ENCODE measurements around the gene NR3C2.
"Not testable (repeated sequence)": the region's sequence is repeated elsewhere in the genome, so short reads cannot be mapped to it uniquely, and the experiment has no call there.

NR3C2 gene

DNA sequence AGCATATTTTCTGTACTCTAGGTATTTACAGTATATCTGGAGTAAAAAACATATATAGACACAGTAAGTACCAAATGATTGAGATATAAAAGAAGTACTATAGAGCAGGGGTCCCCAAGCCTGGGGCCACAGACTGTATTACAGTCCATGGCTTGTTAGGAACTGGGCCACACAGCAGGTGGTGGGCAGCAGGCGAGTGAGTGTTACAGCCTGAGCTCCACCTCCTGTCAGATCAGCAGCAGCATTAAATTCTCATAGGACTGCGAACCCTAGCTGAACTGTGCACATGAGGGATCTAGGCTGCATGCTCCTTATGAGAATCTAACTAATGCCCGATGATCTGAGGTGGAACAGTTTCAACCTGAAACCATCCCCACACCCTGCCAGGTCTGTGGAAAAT is 300.7 kb downstream of the NR3C2 start:
- Mint-ChIP-seq H3K9me3 (no peaks in the 10 kb centered on the region), H3K4me3 (no peak overlapping the region), H3K36me3 (peaks cover 7 to 33% of the 10 kb centered on the region in 2 donors), H3K27me3 (no peaks in the 10 kb centered on the region), H3K27ac (no peak overlapping the region), H3K4me1 (no peaks in the 10 kb centered on the region)
- DNase-seq (no peak), ATAC-seq (replicated peaks) (no peak)

DNA sequence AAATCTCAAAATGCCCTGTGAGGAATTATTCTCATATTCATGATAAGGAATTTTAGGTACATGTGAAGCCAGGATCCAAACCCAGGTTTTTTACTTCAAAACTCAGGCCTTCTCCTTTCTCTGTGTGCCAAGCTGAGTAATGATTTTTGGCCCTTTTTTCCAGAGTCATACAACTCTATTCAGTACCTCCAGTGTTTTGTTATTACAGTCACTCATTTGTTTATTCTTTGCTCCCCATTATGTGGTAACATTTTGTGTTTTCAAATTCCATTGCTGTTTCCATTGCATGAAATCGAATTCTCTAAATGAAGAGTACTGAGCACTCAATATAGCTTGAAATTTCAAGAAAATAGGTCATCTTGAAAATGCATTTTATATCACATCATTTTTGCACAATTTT is 315.4 kb downstream of the NR3C2 start:
- Mint-ChIP-seq H3K4me3 (no peak overlapping the region), H3K27me3 (no peaks in the 10 kb centered on the region), H3K4me1 (no peaks in the 10 kb centered on the region), H3K27ac (no peak overlapping the region), H3K9me3 (peaks cover 23 to 24% of the 10 kb centered on the region in 2 donors), H3K36me3 (peaks cover 18 to 32% of the 10 kb centered on the region in 2 donors)
- DNase-seq (no peak), ATAC-seq (replicated peaks) (no peak)

DNA sequence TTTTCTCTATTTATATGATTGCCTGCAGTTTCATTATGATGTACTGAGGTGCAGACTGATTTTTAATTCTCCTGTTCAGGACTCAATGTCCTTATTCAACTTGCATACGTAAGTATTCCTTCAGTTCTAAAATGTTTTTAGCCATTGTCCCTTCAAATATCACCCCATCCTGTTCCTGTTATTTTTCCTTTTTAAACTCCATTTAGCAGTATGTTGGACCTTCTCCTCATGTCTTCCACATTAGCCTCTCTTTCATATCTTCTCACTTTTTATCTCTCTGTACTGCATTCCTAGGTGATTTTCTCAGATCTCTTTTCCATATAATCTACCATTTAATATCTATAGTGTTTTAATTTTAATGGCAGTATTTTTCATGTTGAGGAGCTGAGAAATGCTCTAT is 317.7 kb downstream of the NR3C2 start:
- Mint-ChIP-seq H3K4me1 (no peaks in the 10 kb centered on the region), H3K36me3 (peaks cover 19 to 32% of the 10 kb centered on the region in 2 donors), H3K4me3 (no peak overlapping the region), H3K27me3 (no peaks in the 10 kb centered on the region), H3K9me3 (peaks cover 23 to 24% of the 10 kb centered on the region in 2 donors), H3K27ac (no peak overlapping the region)
- DNase-seq = no peak
- ATAC-seq (replicated peaks) = no peak

GRCh38 chr4:148123161-148123560 is 319.1 kb downstream of the NR3C2 start:
- ATAC-seq (replicated peaks); H3K27ac Mint-ChIP-seq; H3K4me1 Mint-ChIP-seq; H3K4me3 Mint-ChIP-seq; H3K27me3 Mint-ChIP-seq; DNase-seq: not testable (repeated sequence)
- Mint-ChIP-seq H3K36me3 (peaks cover 32 to 40% of the 10 kb centered on the region in 2 donors), H3K9me3 (peaks cover 23 to 24% of the 10 kb centered on the region in 2 donors)

DNA sequence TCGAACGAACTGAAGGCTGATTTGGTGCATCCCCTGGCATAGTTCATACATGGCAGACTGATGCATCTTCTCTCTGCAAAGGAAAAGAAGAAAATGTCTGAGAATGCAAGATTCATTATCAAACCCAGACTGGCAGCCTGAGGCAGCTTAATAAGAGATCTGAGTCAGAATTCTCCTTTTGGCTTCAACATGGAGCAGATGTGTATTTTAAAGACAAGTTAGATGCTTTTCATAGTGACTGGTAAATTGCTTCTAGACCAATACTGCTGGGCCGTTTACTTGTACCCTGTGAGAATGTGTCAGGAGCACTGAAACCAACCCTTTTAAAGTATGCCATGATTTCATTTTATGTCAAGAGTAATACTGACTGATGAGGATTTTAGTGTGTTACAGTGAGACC is 322.0 kb downstream of the NR3C2 start:
- DNase-seq (no peak), ATAC-seq (replicated peaks) (no peak)
- Mint-ChIP-seq H3K27ac (no peak overlapping the region), H3K36me3 (peaks cover 35 to 43% of the 10 kb centered on the region in 2 donors), H3K27me3 (no peaks in the 10 kb centered on the region), H3K4me3 (no peak overlapping the region), H3K4me1 (no peaks in the 10 kb centered on the region), H3K9me3 (peaks cover 16 to 20% of the 10 kb centered on the region in 2 donors)

DNA sequence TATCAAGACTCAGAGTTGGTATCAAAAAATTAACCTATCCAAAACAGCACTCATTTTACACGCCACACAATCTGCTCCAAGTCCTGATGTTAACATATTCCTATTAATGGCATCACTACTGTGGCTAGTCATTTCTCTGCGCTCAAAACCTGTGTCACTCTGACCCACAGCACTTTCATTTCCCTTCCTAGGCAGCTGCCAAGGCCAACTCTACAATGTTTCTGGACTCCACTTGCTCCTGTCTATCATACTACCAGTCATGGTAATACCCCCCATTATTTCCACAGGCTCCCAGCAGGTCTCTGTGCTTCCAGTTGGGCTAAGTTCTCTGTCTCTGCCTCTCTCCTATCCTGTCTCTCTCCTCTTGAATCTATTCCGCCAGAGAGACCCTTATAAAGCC is 323.6 kb downstream of the NR3C2 start:
- peaks cover 11 to 13% of the 10 kb centered on the region in 2 donors for H3K9me3 Mint-ChIP-seq
- no peak for ATAC-seq (replicated peaks)
- H3K27ac Mint-ChIP-seq = no peak overlapping the region
- no peaks in the 10 kb centered on the region for H3K4me1 Mint-ChIP-seq
- DNase-seq = no peak
- H3K27me3 Mint-ChIP-seq = no peaks in the 10 kb centered on the region
- H3K36me3 Mint-ChIP-seq = peaks cover 35 to 44% of the 10 kb centered on the region in 2 donors
- no peak overlapping the region for H3K4me3 Mint-ChIP-seq

- H3K4me3 Mint-ChIP-seq = no peak overlapping the region
- ATAC-seq (replicated peaks) = no peak
- peaks cover 30 to 42% of the 10 kb centered on the region in 2 donors for H3K36me3 Mint-ChIP-seq
- H3K27me3 Mint-ChIP-seq = no peaks in the 10 kb centered on the region
- no peak for DNase-seq
- H3K4me1 Mint-ChIP-seq = no peaks in the 10 kb centered on the region
- H3K27ac Mint-ChIP-seq = no peak overlapping the region
- H3K9me3 Mint-ChIP-seq = peaks cover 7 to 9% of the 10 kb centered on the region in 2 donors
Measured at GRCh38 chr4:148118179-148118578, 324.0 kb downstream of the NR3C2 start.

GRCh38 chr4:148116969-148117368 is 325.2 kb downstream of the NR3C2 start:
- H3K27me3 Mint-ChIP-seq = no peaks in the 10 kb centered on the region
- H3K27ac Mint-ChIP-seq = no peak overlapping the region
- H3K9me3 Mint-ChIP-seq = peaks cover 0 to under 1% of the 10 kb centered on the region in 2 donors
- H3K4me3 Mint-ChIP-seq = no peak overlapping the region
- no peaks in the 10 kb centered on the region for H3K4me1 Mint-ChIP-seq
- peaks cover 27 to 34% of the 10 kb centered on the region in 2 donors for H3K36me3 Mint-ChIP-seq
- no peak for ATAC-seq (replicated peaks)
- DNase-seq = no peak

GRCh38 chr4:148116264-148116663 is 325.9 kb downstream of the NR3C2 start:
- Mint-ChIP-seq H3K36me3 (peaks cover 31 to 39% of the 10 kb centered on the region in 2 donors), H3K4me3 (no peak overlapping the region), H3K9me3 (no peaks in the 10 kb centered on the region), H3K27me3 (no peaks in the 10 kb centered on the region), H3K27ac (no peak overlapping the region), H3K4me1 (no peaks in the 10 kb centered on the region)
- no peak for DNase-seq
- no peak for ATAC-seq (replicated peaks)

DNA sequence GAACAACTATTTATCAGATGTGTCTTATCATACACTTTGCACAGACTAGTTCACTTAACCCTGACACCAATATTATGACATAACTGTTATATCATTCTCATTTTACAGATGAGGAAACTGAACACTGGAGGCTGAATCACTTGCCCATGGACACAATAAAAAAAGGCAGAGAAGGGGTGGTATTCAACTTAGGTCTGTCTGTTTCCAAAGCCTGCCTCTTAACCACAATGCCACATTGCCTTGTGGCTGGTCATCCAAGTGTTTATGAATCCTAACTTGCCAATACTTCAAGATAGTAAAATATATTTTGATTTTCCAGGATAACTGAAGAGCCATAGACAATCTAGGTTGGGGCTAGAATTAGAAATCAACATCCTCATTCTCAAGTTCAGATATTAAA is 327.8 kb downstream of the NR3C2 start:
- ATAC-seq (replicated peaks) (no peak), DNase-seq (no peak)
- no peak overlapping the region for H3K27ac Mint-ChIP-seq
- H3K4me3 Mint-ChIP-seq = no peak overlapping the region
- H3K9me3 Mint-ChIP-seq = no peaks in the 10 kb centered on the region
- H3K27me3 Mint-ChIP-seq = no peaks in the 10 kb centered on the region
- H3K4me1 Mint-ChIP-seq = no peaks in the 10 kb centered on the region
- peaks cover 27 to 41% of the 10 kb centered on the region in 2 donors for H3K36me3 Mint-ChIP-seq

GRCh38 chr4:148112231-148112982 is 329.8 kb downstream of the NR3C2 start:
- peaks cover 23 to 39% of the 10 kb centered on the region in 2 donors for H3K36me3 Mint-ChIP-seq
- no peak overlapping the region for H3K27ac Mint-ChIP-seq
- no peaks in the 10 kb centered on the region for H3K27me3 Mint-ChIP-seq
- DNase-seq (no peak), ATAC-seq (replicated peaks) (no peak)
- peaks cover 0 to 2% of the 10 kb centered on the region in 2 donors for H3K4me1 Mint-ChIP-seq
- H3K4me3 Mint-ChIP-seq = no peak overlapping the region
- H3K9me3 Mint-ChIP-seq = peaks cover 0 to 3% of the 10 kb centered on the region in 2 donors

DNA sequence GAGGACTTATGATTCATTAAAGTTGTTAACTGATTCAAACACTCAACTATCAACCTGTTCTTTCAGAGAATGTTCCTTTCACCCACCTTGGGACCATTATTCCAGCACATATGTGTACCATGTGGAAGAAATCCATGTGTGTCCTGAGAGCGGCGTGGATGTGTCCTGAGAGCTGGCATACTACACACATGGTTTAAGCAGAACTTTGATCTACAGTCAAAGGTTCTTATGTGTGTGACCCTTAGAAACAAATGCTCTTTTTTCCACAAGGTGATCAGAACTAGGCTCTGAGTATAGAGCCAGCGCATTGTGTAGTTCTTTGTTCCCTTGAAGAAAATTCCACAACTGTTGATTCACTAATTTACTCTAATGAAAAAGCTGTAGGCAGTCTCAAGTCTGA is 332.0 kb downstream of the NR3C2 start:
- H3K27me3 Mint-ChIP-seq = no peaks in the 10 kb centered on the region
- peaks cover 29 to 57% of the 10 kb centered on the region in 2 donors for H3K36me3 Mint-ChIP-seq
- H3K4me3 Mint-ChIP-seq = no peak overlapping the region
- peaks cover 0 to 2% of the 10 kb centered on the region in 2 donors for H3K4me1 Mint-ChIP-seq
- ATAC-seq (replicated peaks) = no peak
- H3K9me3 Mint-ChIP-seq = peaks cover 0 to 6% of the 10 kb centered on the region in 2 donors
- no peak for DNase-seq
- no peak overlapping the region for H3K27ac Mint-ChIP-seq

DNA sequence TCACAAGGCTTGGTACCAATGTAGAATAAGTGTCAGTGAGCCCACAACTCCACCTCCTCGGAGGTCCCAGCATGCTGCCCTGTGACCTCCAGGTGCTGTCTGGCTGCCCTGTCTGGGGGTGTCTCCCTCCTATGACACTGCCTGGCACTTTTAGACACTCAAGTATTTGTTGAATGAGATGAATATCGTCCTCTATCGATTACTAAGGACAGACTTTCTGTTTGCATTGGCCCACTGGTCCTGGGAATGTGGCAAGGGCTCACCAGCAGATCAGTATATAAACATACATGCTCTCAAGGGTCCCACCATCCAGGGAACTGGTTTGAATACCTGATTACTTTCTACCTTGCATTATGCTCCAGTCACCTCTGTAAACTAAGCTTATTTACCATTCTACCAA is 333.0 kb downstream of the NR3C2 start:
- Mint-ChIP-seq H3K36me3 (peaks cover 27 to 56% of the 10 kb centered on the region in 2 donors), H3K9me3 (peaks cover 0 to 6% of the 10 kb centered on the region in 2 donors), H3K27me3 (no peaks in the 10 kb centered on the region), H3K4me3 (no peak overlapping the region), H3K27ac (no peak overlapping the region), H3K4me1 (peaks cover 0 to 2% of the 10 kb centered on the region in 2 donors)
- DNase-seq = no peak
- ATAC-seq (replicated peaks) = no peak

DNA sequence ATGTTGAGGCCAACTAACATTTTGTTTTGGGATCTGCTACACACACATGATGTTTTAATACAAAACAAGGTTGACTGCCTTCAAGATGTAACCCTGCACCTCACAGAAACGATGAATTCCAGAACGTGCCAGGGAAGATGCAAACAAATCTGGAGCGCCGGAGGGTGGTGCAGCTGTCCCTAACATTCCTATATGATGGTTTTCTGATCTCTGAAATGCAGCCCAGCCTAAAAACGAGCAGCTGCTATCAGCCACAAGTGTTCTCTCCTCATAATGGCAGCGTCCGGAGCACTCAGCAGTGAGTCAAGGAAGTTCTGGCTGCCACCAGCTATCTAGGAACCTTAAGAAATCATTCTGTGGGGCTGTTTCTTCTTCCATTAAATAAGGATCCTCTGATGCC is 333.4 kb downstream of the NR3C2 start:
- no peak for ATAC-seq (replicated peaks)
- H3K27me3 Mint-ChIP-seq = no peaks in the 10 kb centered on the region
- peaks cover 0 to 6% of the 10 kb centered on the region in 2 donors for H3K9me3 Mint-ChIP-seq
- no peak overlapping the region for H3K4me3 Mint-ChIP-seq
- H3K4me1 Mint-ChIP-seq = peaks cover 0 to 2% of the 10 kb centered on the region in 2 donors
- peaks cover 25 to 51% of the 10 kb centered on the region in 2 donors for H3K36me3 Mint-ChIP-seq
- no peak overlapping the region for H3K27ac Mint-ChIP-seq
- DNase-seq = no peak

GRCh38 chr4:148103597-148104355 is 338.4 kb downstream of the NR3C2 start:
- Mint-ChIP-seq H3K4me1 (peaks cover 0 to 2% of the 10 kb centered on the region in 2 donors), H3K9me3 (peaks cover 0 to 6% of the 10 kb centered on the region in 2 donors), H3K27ac (no peak overlapping the region), H3K4me3 (no peak overlapping the region), H3K27me3 (no peaks in the 10 kb centered on the region), H3K36me3 (peaks cover 23 to 46% of the 10 kb centered on the region in 2 donors)
- no peak for DNase-seq
- ATAC-seq (replicated peaks) = no peak
